GM06990 (cell line): Measurements from ENCODE around the gene MED12L.

Source experiments
- DNase-seq: peaks from one replicate; pipeline ENCODE4 v3.0.0-alpha.2; 2011; ENCODE audit not compliant: insufficient read length; ENCODE audit errors: extremely low read depth
- H3K27me3 ChIP-seq: replicated peaks from 2 replicates; pipeline ENCODE4 v1.6.0; 2011; ENCODE audit warnings: low read length; ENCODE audit not compliant: control insufficient read depth, insufficient read depth
- H3K36me3 ChIP-seq: 2 replicates; pipeline ENCODE4 v1.5.1; 2011; ENCODE audit warnings: low read length; ENCODE audit not compliant: control insufficient read depth, insufficient read depth
- H3K4me3 ChIP-seq: replicated peaks from 2 replicates; pipeline ENCODE4 v1.5.1; 2011; ENCODE audit warnings: low read depth, mild to moderate bottlenecking, control low read depth, low read length
- TF ChIP-seq, protein P1 (sequence below): IDR thresholded peaks from 2 replicates; pipeline ENCODE4 v1.5.1; 2011; ENCODE audit warnings: low read length, control low read depth, mild to moderate bottlenecking, inconsistent platforms; ENCODE audit not compliant: insufficient read depth, poor library complexity, severe bottlenecking

The MED12L gene

GRCh38 chr3:151452368-151452767 lies 366.9 kb downstream of the MED12L start:
- no peaks in the 10 kb centered on the region for H3K36me3 ChIP-seq
- TF ChIP-seq, protein P1, sequence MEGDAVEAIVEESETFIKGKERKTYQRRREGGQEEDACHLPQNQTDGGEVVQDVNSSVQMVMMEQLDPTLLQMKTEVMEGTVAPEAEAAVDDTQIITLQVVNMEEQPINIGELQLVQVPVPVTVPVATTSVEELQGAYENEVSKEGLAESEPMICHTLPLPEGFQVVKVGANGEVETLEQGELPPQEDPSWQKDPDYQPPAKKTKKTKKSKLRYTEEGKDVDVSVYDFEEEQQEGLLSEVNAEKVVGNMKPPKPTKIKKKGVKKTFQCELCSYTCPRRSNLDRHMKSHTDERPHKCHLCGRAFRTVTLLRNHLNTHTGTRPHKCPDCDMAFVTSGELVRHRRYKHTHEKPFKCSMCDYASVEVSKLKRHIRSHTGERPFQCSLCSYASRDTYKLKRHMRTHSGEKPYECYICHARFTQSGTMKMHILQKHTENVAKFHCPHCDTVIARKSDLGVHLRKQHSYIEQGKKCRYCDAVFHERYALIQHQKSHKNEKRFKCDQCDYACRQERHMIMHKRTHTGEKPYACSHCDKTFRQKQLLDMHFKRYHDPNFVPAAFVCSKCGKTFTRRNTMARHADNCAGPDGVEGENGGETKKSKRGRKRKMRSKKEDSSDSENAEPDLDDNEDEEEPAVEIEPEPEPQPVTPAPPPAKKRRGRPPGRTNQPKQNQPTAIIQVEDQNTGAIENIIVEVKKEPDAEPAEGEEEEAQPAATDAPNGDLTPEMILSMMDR: no peak
- no peak overlapping the region for H3K4me3 ChIP-seq
- DNase-seq: no peak
- no peaks in the 10 kb centered on the region for H3K27me3 ChIP-seq

DNA sequence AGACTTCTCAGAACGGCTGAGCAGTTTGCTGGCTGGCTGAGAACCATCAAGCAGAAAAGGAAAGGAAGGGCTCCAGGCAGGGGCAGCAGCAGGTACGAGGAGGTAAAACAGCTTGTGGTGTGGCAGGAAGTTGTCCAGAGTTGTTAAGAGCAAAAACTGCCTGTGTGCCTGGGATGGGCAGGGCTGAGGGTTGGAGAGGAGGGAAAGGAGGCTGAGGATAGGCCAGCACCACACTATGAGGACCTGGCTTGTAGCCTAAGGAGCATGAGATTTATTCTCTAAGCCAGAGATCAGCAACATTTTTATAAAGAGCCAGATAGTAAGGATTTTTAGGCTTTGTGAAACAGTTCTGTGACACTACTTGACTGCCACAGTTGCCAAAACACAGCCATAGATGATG lies 367.4 kb downstream of the MED12L start:
- H3K27me3 ChIP-seq: no peaks in the 10 kb centered on the region
- TF ChIP-seq, protein P1: no peak
- H3K4me3 ChIP-seq: no peak overlapping the region
- no peak for DNase-seq
- H3K36me3 ChIP-seq: no peaks in the 10 kb centered on the region

DNA sequence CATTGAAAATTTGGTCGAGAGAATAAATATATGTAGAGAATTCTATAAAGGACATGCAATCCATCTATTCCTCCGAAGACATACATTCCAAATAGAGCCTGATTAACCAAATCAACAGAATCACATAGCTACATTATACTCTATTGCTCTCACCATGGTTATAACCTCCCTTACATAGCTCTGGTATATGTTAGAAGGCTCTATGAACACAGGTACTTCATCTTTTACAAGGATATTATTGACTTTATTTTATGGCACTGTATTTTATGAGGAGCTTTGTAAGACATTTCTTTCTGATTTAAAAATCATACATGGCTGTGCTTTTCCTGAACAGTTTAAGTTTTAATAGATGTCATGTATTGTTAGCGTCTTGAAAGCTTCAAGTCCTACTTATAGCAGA lies 370.6 kb downstream of the MED12L start:
- Histone ChIP-seq H3K36me3 (no peaks in the 10 kb centered on the region), H3K27me3 (no peaks in the 10 kb centered on the region; the same call in none of the 2 replicates), H3K4me3 (no peak overlapping the region)
- TF ChIP-seq, protein P1: no peak
- DNase-seq: no peak

DNA sequence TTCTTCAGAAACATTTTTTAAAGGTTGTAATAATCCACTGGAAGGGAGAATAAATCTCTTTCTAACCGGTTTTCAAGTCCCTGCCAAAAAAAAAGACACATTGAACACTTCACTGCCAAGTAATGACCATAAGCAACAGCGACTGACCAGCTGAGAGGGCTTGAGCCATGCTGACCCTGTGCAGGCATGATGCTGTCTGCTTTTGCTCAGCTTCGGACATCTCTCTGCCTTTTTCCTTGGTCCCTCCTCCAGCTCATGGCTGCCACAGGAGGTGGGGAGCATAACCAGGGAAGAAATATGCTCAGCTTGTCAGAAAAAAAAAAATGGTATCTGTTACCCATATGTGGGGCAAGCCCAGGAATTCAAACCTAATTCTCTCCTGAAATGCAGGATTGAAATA lies 373.9 kb downstream of the MED12L start:
- Histone ChIP-seq H3K36me3 (no peaks in the 10 kb centered on the region), H3K27me3 (no peaks in the 10 kb centered on the region; the same call in none of the 2 replicates), H3K4me3 (no peak overlapping the region)
- no peak for DNase-seq
- TF ChIP-seq, protein P1: no peak

GRCh38 chr3:151460228-151460627 lies 374.8 kb downstream of the MED12L start:
- H3K4me3 ChIP-seq: no peak overlapping the region

More at GRCh38 chr3:151460228-151460627, 374.8 kb downstream of the MED12L start:
- no peaks in the 10 kb centered on the region for H3K36me3 ChIP-seq
- TF ChIP-seq, protein P1: no peak
- no peak for DNase-seq
- no peaks in the 10 kb centered on the region; the same call in none of the 2 replicates for H3K27me3 ChIP-seq
